Calu3 (cell line): ENCODE measurements around the gene ATXN10. TPM values are rescaled to one million over a fixed set of nuclear protein-coding genes. Genes with fewer than 3 reads are reported as not detected.

Experiments
- BruUV-seq: library from RNA; stranded (reverse); fragments of 400-500 nt; replicated peaks from 2 replicates; lab custom pipeline; 2021; lab: Mats Ljungman, UMichigan
- CTCF ChIA-PET: fragments of 300-600 bp; sonication (Branson Sonifier 250); formaldehyde crosslinking; loops from one replicate; lab custom pipeline; 2022; ENCODE audit warnings: antibody characterized with exemption; lab: Charles Lee
- DNase-seq: peaks from one replicate; pipeline ENCODE4 v3.0.0; 2022
- H3K27ac Mint-ChIP-seq: one replicate; pipeline ENCODE4 v1.8.0; 2022; ENCODE audit warnings: mixed read lengths; ENCODE audit not compliant: unreplicated experiment
- H3K27me3 Mint-ChIP-seq: one replicate; pipeline ENCODE4 v1.8.0; 2022; ENCODE audit warnings: mixed read lengths; ENCODE audit not compliant: unreplicated experiment
- H3K36me3 Mint-ChIP-seq: one replicate; pipeline ENCODE4 v1.8.0; 2022; ENCODE audit warnings: mild to moderate bottlenecking, moderate library complexity, mixed read lengths; ENCODE audit not compliant: insufficient read depth, unreplicated experiment
- H3K4me1 Mint-ChIP-seq: one replicate; pipeline ENCODE4 v1.8.0; 2022; ENCODE audit warnings: mild to moderate bottlenecking, low read depth, mixed read lengths; ENCODE audit not compliant: unreplicated experiment
- H3K4me3 Mint-ChIP-seq: one replicate; pipeline ENCODE4 v1.8.0; 2022; ENCODE audit warnings: mild to moderate bottlenecking, low read depth, moderate library complexity, mixed read lengths; ENCODE audit not compliant: unreplicated experiment
- H3K9me3 Mint-ChIP-seq: one replicate; pipeline ENCODE4 v1.8.0; 2022; ENCODE audit warnings: low read depth, mixed read lengths; ENCODE audit not compliant: unreplicated experiment
- CTCF ChIP-seq: fragments of 200-600 bp; IDR thresholded peaks from one replicate; pipeline ENCODE4 v1.8.0; 2022; ENCODE audit warnings: antibody characterized with exemption; ENCODE audit not compliant: unreplicated experiment
- intact Hi-C: fragments of 100-400 bp; cut with micrococcal nuclease; formaldehyde crosslinking; loops from one replicate; pipeline ENCODE4 v1.10.0; 2022; ENCODE audit not compliant: unreplicated experiment
- total RNA-seq: library from RNA; stranded (reverse); gene quantifications from 2 replicates; pipeline ENCODE4 v1.2.3, GENCODE V29; 2022

Gene ATXN10
- total RNA-seq, 1 experiment from 2014 or later, result 263 TPM

GRCh38 chr22:45683248-45683647 lies 11.6 kb downstream of the ATXN10 start:
- no peak for TF ChIP-seq CTCF
- no peak overlapping the region for H3K4me3 Mint-ChIP-seq
- CTCF ChIA-PET, result interaction anchor here (0.7 kb wide), 1 partner anchor 30 kb away, joined by 5 read pairs; no protein-coding TSS in a partner anchor
- no peaks in the 10 kb centered on the region for H3K36me3 Mint-ChIP-seq
- no peaks in the 10 kb centered on the region for H3K9me3 Mint-ChIP-seq
- H3K4me1 Mint-ChIP-seq, result peaks cover 28% of the 10 kb centered on the region
- no peaks in the 10 kb centered on the region for H3K27me3 Mint-ChIP-seq
- BruUV-seq, result no TSS peak
- H3K27ac Mint-ChIP-seq, result no peak overlapping the region
- no peak for DNase-seq
- intact Hi-C loops, result no loop called here

GRCh38 chr22:45683680-45684079 lies 12.0 kb downstream of the ATXN10 start:
- Mint-ChIP-seq H3K27me3 (no peaks in the 10 kb centered on the region), H3K4me3 (no peak overlapping the region), H3K4me1 (peaks cover 28% of the 10 kb centered on the region), H3K9me3 (no peaks in the 10 kb centered on the region), H3K27ac (no peak overlapping the region), H3K36me3 (no peaks in the 10 kb centered on the region)
- no TSS peak for BruUV-seq
- intact Hi-C loops, result no loop called here
- CTCF ChIA-PET, result interaction anchor here (0.7 kb wide), 1 partner anchor 31 kb away, joined by 5 read pairs; no protein-coding TSS in a partner anchor
- no peak for TF ChIP-seq CTCF
- no peak for DNase-seq

- no peaks in the 10 kb centered on the region for H3K36me3 Mint-ChIP-seq
- BruUV-seq, result no TSS peak
- no peak for DNase-seq
- H3K4me1 Mint-ChIP-seq, result peaks cover 28% of the 10 kb centered on the region
- no peaks in the 10 kb centered on the region for H3K9me3 Mint-ChIP-seq
- TF ChIP-seq CTCF, result no peak
- CTCF ChIA-PET, result interaction anchor here (0.7 kb wide), 1 partner anchor 31 kb away, joined by 5 read pairs; no protein-coding TSS in a partner anchor
- H3K27ac Mint-ChIP-seq, result no peak overlapping the region
- H3K27me3 Mint-ChIP-seq, result no peaks in the 10 kb centered on the region
- intact Hi-C loops, result no loop called here
- no peak overlapping the region for H3K4me3 Mint-ChIP-seq
These were observed 12.5 kb downstream of the ATXN10 start for GRCh38 chr22:45684169-45684568.

GRCh38 chr22:45684752-45685574 lies 13.3 kb downstream of the ATXN10 start:
- TF ChIP-seq CTCF, result no peak
- H3K27ac Mint-ChIP-seq, result no peak overlapping the region
- no peak for DNase-seq
- H3K36me3 Mint-ChIP-seq, result peaks cover 8% of the 10 kb centered on the region
- H3K9me3 Mint-ChIP-seq, result no peaks in the 10 kb centered on the region
- intact Hi-C loops, result loop anchor here (5.0 kb wide), 2 partner anchors 37 to 112 kb away; no protein-coding TSS in a partner anchor
- peaks cover 30% of the 10 kb centered on the region for H3K4me1 Mint-ChIP-seq
- CTCF ChIA-PET, result interaction anchor here (0.9 kb wide), 1 partner anchor 12 kb away, joined by 3 read pairs; no protein-coding TSS in a partner anchor
- BruUV-seq, result no TSS peak
- no peaks in the 10 kb centered on the region for H3K27me3 Mint-ChIP-seq
- H3K4me3 Mint-ChIP-seq, result no peak overlapping the region
